HG03558 (cell line): ENCODE results near the gene FYCO1.

ENCODE experiments used
- ATAC-seq: cut with Tn5 transposase; IDR thresholded peaks from one replicate; pipeline ENCODE4 v1.9.1; 2021; ENCODE audit warnings: moderate number of reproducible peaks; ENCODE audit not compliant: unreplicated experiment; ENCODE audit errors: extremely low read depth

The FYCO1 gene

GRCh38 chr3:45868650-45869049, 127.0 kb downstream of the FYCO1 start:
- no peak for ATAC-seq

GRCh38 chr3:45868213-45868612, 127.4 kb downstream of the FYCO1 start:
- no peak for ATAC-seq
